SK-N-SH (cell line): ENCODE measurements around the gene BIN2. TPM values are rescaled to one million over a fixed set of nuclear protein-coding genes. Genes with fewer than 3 reads are reported as not detected.

ENCODE experiments used
- CTCF ChIA-PET: fragments of 300-600, 350-600 bp; formaldehyde crosslinking; extraction: SDS; loops from one replicate; lab custom pipeline; 2021; lab: Yijun Ruan, JAX
- POLR2A ChIA-PET: fragments of 350-600 bp; sonication (Branson Sonifier 250); formaldehyde crosslinking; extraction: SDS; loops from one replicate; lab custom pipeline; 2020; ENCODE audit warnings: antibody characterized with exemption, inconsistent platforms; lab: Yijun Ruan, JAX
- DNase-seq: peaks from one replicate; pipeline ENCODE4 v3.0.0; 2012
- H2AFZ ChIP-seq: fragments of 200-600 bp; sonication (generic); 2 replicates; pipeline ENCODE4 v1.8.1; 2016; ENCODE audit warnings: antibody characterized with exemption, mild to moderate bottlenecking, low read depth
- H3F3A ChIP-seq: fragments of 200-600 bp; sonication (generic); replicated peaks from 2 replicates; pipeline ENCODE3; 2016; ENCODE audit warnings: antibody characterized with exemption, mild to moderate bottlenecking; ENCODE audit not compliant: insufficient read depth
- H3K27ac ChIP-seq, 2 experiments: fragments of 200-500 bp in 1 of 2; fragments of 200-600 bp in 1 of 2; sonication (Bioruptor generic) in 1 of 2; sonication (generic), shearing (Covaris generic) in 1 of 2; 2 replicates each; pipeline versions ENCODE4 v1.5.1 to v1.6.1; 2014 to 2016; ENCODE audit warnings: low read depth in 2 of 2, inconsistent platforms in 1 of 2, low read length in 1 of 2, mild to moderate bottlenecking in 1 of 2, mixed read lengths in 1 of 2
- H3K27me3 ChIP-seq: fragments of 200-600 bp; sonication (generic), shearing (Covaris generic); 2 replicates; pipeline ENCODE4 v1.6.1; 2016; ENCODE audit warnings: mixed run types; ENCODE audit not compliant: insufficient read depth
- H3K36me3 ChIP-seq, 2 experiments: fragments of 200-500 bp in 1 of 2; fragments of 200-600 bp in 1 of 2; sonication (Bioruptor generic) in 1 of 2; sonication (generic) in 1 of 2; replicated peaks in 1 of 2; 2 replicates each; pipeline versions ENCODE3 to v1.5.1; 2014 to 2016; ENCODE audit warnings: low read length in 1 of 2, mild to moderate bottlenecking in 1 of 2; ENCODE audit not compliant: insufficient read depth in 2 of 2, control insufficient read depth in 1 of 2
- H3K4me1 ChIP-seq, 2 experiments: fragments of 200-500 bp in 1 of 2; fragments of 200-600 bp in 1 of 2; sonication (Bioruptor generic) in 1 of 2; sonication (generic), shearing (Covaris generic) in 1 of 2; 2 replicates each; pipeline versions ENCODE4 v1.5.1 to v1.6.1; 2014 to 2016; ENCODE audit warnings: low read depth in 1 of 2, low read length in 1 of 2, mixed run types in 1 of 2; ENCODE audit not compliant: insufficient read depth in 2 of 2, control insufficient read depth in 1 of 2
- H3K4me2 ChIP-seq: fragments of 200-600 bp; sonication (generic), shearing (Covaris generic); 2 replicates; pipeline ENCODE4 v1.6.1; 2017; ENCODE audit warnings: mixed run types
- H3K4me3 ChIP-seq, 2 experiments: fragments of 200-500 bp in 1 of 2; fragments of 200-600 bp in 1 of 2; sonication (Bioruptor generic) in 1 of 2; sonication (generic), shearing (Covaris generic) in 1 of 2; 2 replicates each; pipeline versions ENCODE4 v1.5.1 to v1.8.1; 2014 to 2016; ENCODE audit warnings: low read depth in 2 of 2, inconsistent platforms in 1 of 2, low read length in 1 of 2, mild to moderate bottlenecking in 1 of 2, mixed read lengths in 1 of 2, moderate library complexity in 1 of 2
- H3K79me2 ChIP-seq: fragments of 200-600 bp; sonication (generic); 2 replicates; pipeline ENCODE4 v1.8.1; 2017; ENCODE audit warnings: mild to moderate bottlenecking; ENCODE audit not compliant: insufficient read depth
- H3K9ac ChIP-seq: fragments of 200-600 bp; sonication (generic); 2 replicates; pipeline ENCODE4 v1.6.1; 2017; ENCODE audit warnings: mixed run types
- H3K9me2 ChIP-seq: fragments of 200-600 bp; sonication (generic); 2 replicates; pipeline ENCODE4 v1.6.1; 2017; ENCODE audit warnings: mixed run types
- H3K9me3 ChIP-seq: fragments of 200-600 bp; sonication (generic); 2 replicates; pipeline ENCODE4 v1.6.1; 2017; ENCODE audit warnings: mixed run types, mild to moderate bottlenecking, moderate library complexity
- H4K20me1 ChIP-seq: fragments of 200-600 bp; sonication (generic); 2 replicates; pipeline ENCODE4 v1.6.1; 2017; ENCODE audit warnings: mild to moderate bottlenecking, mixed run types; ENCODE audit not compliant: insufficient read depth
- IRF3 ChIP-seq: fragments of 150-350 bp; IDR thresholded peaks from 2 replicates; pipeline ENCODE4 v1.6.1; 2016; ENCODE audit warnings: mild to moderate bottlenecking, low read depth, low read length
- POLR2AphosphoS5 ChIP-seq: IDR thresholded peaks from 2 replicates; pipeline ENCODE4 v1.6.1; 2012; ENCODE audit warnings: low read depth, low read length
- REST ChIP-seq: IDR thresholded peaks from 2 replicates; pipeline ENCODE4 v1.6.1; 2012; ENCODE audit warnings: mild to moderate bottlenecking, low read depth, low read length, moderate library complexity
- RXRA ChIP-seq: IDR thresholded peaks from 2 replicates; pipeline ENCODE4 v1.4.0; 2012; ENCODE audit warnings: low read depth, mild to moderate bottlenecking, borderline replicate concordance
- SIN3A ChIP-seq: IDR thresholded peaks from 2 replicates; pipeline ENCODE4 v1.6.1; 2012; ENCODE audit warnings: low read depth, mild to moderate bottlenecking, low read length, moderate library complexity, borderline replicate concordance
- ZBTB33 ChIP-seq: IDR thresholded peaks from 2 replicates; pipeline ENCODE4 v1.4.0; 2012; ENCODE audit warnings: low read depth, borderline replicate concordance
- WGBS: methylation state at CpG from one replicate; pipeline ENCODE4 v1.1.6; 2017; ENCODE audit warnings: low lambda C conversion rate; 5-methylcytosine and 5-hydroxymethylcytosine counted together
- polyA plus RNA-seq, 3 experiments: library from polyadenylated mRNA; depleted of rRNA; stranded (reverse); fragments of >200 nt; gene quantifications; 2 replicates each; pipeline ENCODE4 v1.2.3, GENCODE V29; 2012

The BIN2 gene
- polyA plus RNA-seq, 1 of the 3 experiments (the other 2 are of a cell fraction), result not detected

- Histone ChIP-seq H3K4me2 (no peak overlapping the region), H3K27me3 (no peaks in the 10 kb centered on the region), H3K9ac (no peak overlapping the region), H3K9me3 (no peaks in the 10 kb centered on the region), H4K20me1 (no peaks in the 10 kb centered on the region), H3K27ac (no peak overlapping the region), H3K4me3 (no peak overlapping the region), H3K79me2 (no peaks in the 10 kb centered on the region), H3K4me1 (peaks cover 4 to 10% of the 10 kb centered on the region in 2 experiments; a peak in 1 of 4 replicates), H3K36me3 (no peaks in the 10 kb centered on the region), H3F3A (no peaks in the 10 kb centered on the region), H3K9me2 (no peaks in the 10 kb centered on the region), H2AFZ (no peak overlapping the region)
- CTCF ChIA-PET, result interaction anchor here (1.0 kb wide), 1 partner anchor 475 kb away, joined by 4 read pairs; no protein-coding TSS in a partner anchor
- TF ChIP-seq REST (no peak), RXRA (peak; percentile 53; the same call in 1 of the 2 replicates)
- 71% methylated on average over 7 of the region's 7 CpGs for WGBS
- POLR2A ChIA-PET, result no interaction called here
- no peak for DNase-seq
Observed at GRCh38 chr12:51345681-51346080, 21.7 kb upstream of the BIN2 start.

- DNase-seq, result no peak
- H3K9ac ChIP-seq, result no peak overlapping the region
- H3K4me3 ChIP-seq, result no peak overlapping the region
- H3K9me3 ChIP-seq, result no peaks in the 10 kb centered on the region
- no peak overlapping the region for H2AFZ ChIP-seq
- 93% methylated on average over 2 of the region's 2 CpGs for WGBS
- no peaks in the 10 kb centered on the region for H3K36me3 ChIP-seq
- no peak overlapping the region for H3K27ac ChIP-seq
- H3K4me1 ChIP-seq, result peaks cover 4 to 10% of the 10 kb centered on the region in 2 experiments; a peak in 1 of 4 replicates
- H3K4me2 ChIP-seq, result no peak overlapping the region
- H3K9me2 ChIP-seq, result no peaks in the 10 kb centered on the region
- no peaks in the 10 kb centered on the region for H3K27me3 ChIP-seq
- no peak for TF ChIP-seq SIN3A
- TF ChIP-seq ZBTB33, result no peak
- no peak for TF ChIP-seq POLR2AphosphoS5
- TF ChIP-seq IRF3, result no peak
- H3F3A ChIP-seq, result no peaks in the 10 kb centered on the region
- CTCF ChIA-PET, result interaction anchor here (0.7 to 3.4 kb wide), 2 partner anchors 356 to 642 kb away, joined by 3 to 19 read pairs; no protein-coding TSS in a partner anchor
- no peaks in the 10 kb centered on the region for H3K79me2 ChIP-seq
- H4K20me1 ChIP-seq, result no peaks in the 10 kb centered on the region
- POLR2A ChIA-PET, result no interaction called here
Observed at GRCh38 chr12:51343201-51343600, 19.2 kb upstream of the BIN2 start.
